Heart right ventricle (tissue), 16 donors: ENCODE results near the gene AMIGO1. TPM values are rescaled to one million over a fixed set of nuclear protein-coding genes. Genes with fewer than 3 reads are reported as not detected.

Experiments
- ATAC-seq, 8 donors: fragments of 200-7000 bp; cut with Tn5 transposase; one replicate each; pipeline ENCODE4 v1.9.1; 2020; ENCODE audit warnings: mild to moderate bottlenecking in 8 of 8, moderate library complexity in 8 of 8, moderate number of reproducible peaks in 1 of 8
- DNase-seq, 2 donors: peaks; one replicate each; pipeline ENCODE4 v3.0.0-alpha.2; 2020
- H3K27ac ChIP-seq, 10 donors: fragments of 200-600 bp; sonication (generic) in 2 of 10; one replicate each; pipeline versions ENCODE4 v1.5.0 to v1.8.0; 2020 to 2022; ENCODE audit warnings: mild to moderate bottlenecking in 3 of 10
- H3K27me3 ChIP-seq, 7 donors: fragments of 200-600 bp; one replicate each; pipeline ENCODE4 v1.8.0; 2021 to 2022; ENCODE audit warnings: mild to moderate bottlenecking in 2 of 7
- H3K36me3 ChIP-seq, 9 donors: fragments of 200-600 bp; sonication (generic) in 1 of 9; one replicate each; pipeline versions ENCODE4 v1.5.0 to v1.8.0; 2020 to 2022; ENCODE audit warnings: mild to moderate bottlenecking in 2 of 9
- H3K4me1 ChIP-seq, 9 donors: fragments of 200-600 bp; sonication (generic) in 1 of 9; one replicate each; pipeline versions ENCODE4 v1.5.0 to v1.8.0; 2020 to 2022; ENCODE audit warnings: mild to moderate bottlenecking in 4 of 9
- H3K4me3 ChIP-seq, 10 donors: fragments of 200-600 bp; sonication (generic) in 2 of 10; one replicate each; pipeline versions ENCODE4 v1.5.0 to v1.8.0; 2020 to 2022; ENCODE audit warnings: mild to moderate bottlenecking in 7 of 10, moderate library complexity in 2 of 10
- H3K9me3 ChIP-seq, 11 donors: fragments of 200-600 bp in 10 of 11; sonication (generic) in 2 of 11; one replicate each; pipeline versions ENCODE4 v1.5.0 to v1.8.0; 2013 to 2022; ENCODE audit warnings: mild to moderate bottlenecking in 2 of 11, control low read depth in 1 of 11, moderate library complexity in 1 of 11
- CTCF ChIP-seq, 9 donors: fragments of 200-600 bp; sonication (generic) in 2 of 9; IDR thresholded peaks; one replicate each; pipeline versions ENCODE4 v1.5.0 to v1.8.0; 2021 to 2022; ENCODE audit warnings: antibody characterized with exemption in 9 of 9, mild to moderate bottlenecking in 5 of 9, moderate library complexity in 1 of 9
- WGBS, 2 donors: extraction: QIAGEN DNeasy Blood & Tissue Kit; methylation state at CpG; one replicate each; pipeline ENCODE4 v1.1.7; 2013; ENCODE audit warnings: inconsistent platforms in 1 of 2; 5-methylcytosine and 5-hydroxymethylcytosine counted together
- intact Hi-C, 10 donors: fragments of 100-400 bp; cut with DNase I; formaldehyde crosslinking; loops; one replicate each; pipeline versions ENCODE4 v1.11.1 to v1.14.2; 2022
- polyA plus RNA-seq, 2 donors: library from polyadenylated mRNA; stranded (reverse); fragments of 200-250 nt; gene quantifications; one replicate each; pipeline ENCODE4 v1.2.3, GENCODE V29; 2013
- total RNA-seq, 10 donors: library from RNA; stranded (reverse); fragmentation: NEBNext Ultra II Directional in 3 of 10; extraction: Animal tissue kit (Norgen Biotek cat#: 25700) in 3 of 10; gene quantifications; one replicate each; pipeline versions ENCODE4 v1.2.1 to v1.2.4, GENCODE V29; 2021 to 2023
- donor health status: Arrhythmogenic right ventricular cardiomyopathy.
- donor health status: ischemic (EF 13 %, LVEDD 7.1; RV severe dilation, severe dysfunction).
- donor health status: healthy with polysubstance abuse.
- donor health status: DM: no; HTN: yes; CAD: no.
- donor health status: DM: no; HTN: no; CAD: no.
- donor health status: ischemic (EF 25% LVEDD 6.9; RV normal size, moderate dysfunction).
- donor health status: ischemic (EF 25% LVEDD 5.7; RV mildly dilated, moderate dysfunction).
- donor health status: healthy.
- donor health status: DM: yes; HTN: yes; CAD: no.
- donor health status: Ischemic cardiomyopathy.
- donor health status: ischemic (EF 35%, LVEDD 5.7; RV mildly dilated, moderate dysfunction).
- donor health status: nonischemic (EF 11% LVEDD 7.7; RV severe dilation, severe dysfunction).
- donor health status: DM: yes; HTN: yes; CAD: no.
- donor health status: PGD.
- donor health status: ischemic (EF 29% LVEDD 5.4; RV normal size, mild dysfunction).
- donor health status: nonischemic (EF 23%, LVEDD 6.1; RV moderate dilation, normal function).

The AMIGO1 gene
- total and polyA plus RNA-seq, 12 donors: 2.8 to 16.6 (median 14.5) TPM

GRCh38 chr1:109539676-109540075, 30.1 kb upstream of the AMIGO1 start, which contains the start of gene GPR61:
Gene GPR61 (plus strand): TSS chr1:109539872. CDS start chr1:109543023, 3,151 bp downstream.
- no peak for TF ChIP-seq CTCF (IDR thresholded peaks at IDR 0.05)
- 35 to 45% methylated on average over 7 of the region's 7 CpGs for WGBS, 2 donors
- no peaks in the 10 kb centered on the region for H3K9me3 ChIP-seq
- no peak for DNase-seq
- no peak for ATAC-seq
- H3K4me3 ChIP-seq: no peak within 1 kb of the TSS
- H3K27ac ChIP-seq: no peak within 1 kb of the TSS
- no peaks in the 10 kb centered on the region for H3K27me3 ChIP-seq
- H3K36me3 ChIP-seq: no peaks in the 10 kb centered on the region
- intact Hi-C loops: loop anchor here in 6 of 10 donors (5.0 to 10.0 kb wide), 5 partner anchors 88 to 445 kb away; partner anchors contain the start of genes AHCYL1 (in 3 of the 6) and EPS8L3 (in 1 of the 6)
- peaks cover 0 to 31% (median 9%) of the 10 kb centered on the region in 9 donors for H3K4me1 ChIP-seq

GRCh38 chr1:109538827-109539555, 29.5 kb upstream of the AMIGO1 start:
- DNase-seq: no peak
- peaks cover 0 to 32% (median 9%) of the 10 kb centered on the region in 9 donors for H3K4me1 ChIP-seq
- H3K4me3 ChIP-seq: no peak overlapping the region
- no peaks in the 10 kb centered on the region for H3K36me3 ChIP-seq
- no peaks in the 10 kb centered on the region for H3K9me3 ChIP-seq
- no peak for ATAC-seq
- WGBS, 2 donors: 88 to 89% methylated on average over 9 of the region's 9 CpGs
- TF ChIP-seq CTCF (IDR thresholded peaks at IDR 0.05): no peak
- intact Hi-C loops: loop anchor here in 1 of 10 donors (10.0 kb wide), 1 partner anchor 274 kb away; no protein-coding TSS in a partner anchor
- no peak overlapping the region for H3K27ac ChIP-seq
- no peaks in the 10 kb centered on the region for H3K27me3 ChIP-seq

- peaks cover 2 to 37% (median 12%) of the 10 kb centered on the region in 9 donors for H3K4me1 ChIP-seq
- H3K4me3 ChIP-seq: no peak overlapping the region
- H3K27ac ChIP-seq: peak overlapping the region in 4 of 10 donors; percentile 41 to 87 (median 70)
- no peak for TF ChIP-seq CTCF (IDR thresholded peaks at IDR 0.05)
- no peak for DNase-seq
- no peaks in the 10 kb centered on the region for H3K36me3 ChIP-seq
- no peaks in the 10 kb centered on the region for H3K9me3 ChIP-seq
- no peaks in the 10 kb centered on the region for H3K27me3 ChIP-seq
- intact Hi-C loops: loop anchor here in 1 of 10 donors (10.0 kb wide), 1 partner anchor 273 kb away; no protein-coding TSS in a partner anchor
- WGBS, 2 donors: 89% methylated on average over 9 of the region's 9 CpGs
- ATAC-seq: no peak
Observed at GRCh38 chr1:109537450-109538178, 28.1 kb upstream of the AMIGO1 start.

- TF ChIP-seq CTCF (IDR thresholded peaks at IDR 0.05): no peak
- Histone ChIP-seq H3K4me1 (peaks cover 6 to 53% (median 27%) of the 10 kb centered on the region in 9 donors), H3K36me3 (no peaks in the 10 kb centered on the region), H3K4me3 (peak overlapping the region in 1 of 10 donors; percentile 7), H3K27me3 (no peaks in the 10 kb centered on the region), H3K27ac (peak overlapping the region in 9 of 10 donors; percentile 26 to 88 (median 77)), H3K9me3 (no peaks in the 10 kb centered on the region)
- intact Hi-C loops: loop anchor here in 1 of 10 donors (10.0 kb wide), 1 partner anchor 271 kb away; no protein-coding TSS in a partner anchor
- WGBS, 2 donors: 27 to 44% methylated on average over 5 of the region's 5 CpGs
- ATAC-seq: peak; percentile 35 to 84 (median 74)
- DNase-seq: peak; percentile 54 to 66
Observed at GRCh38 chr1:109535971-109536491, 26.5 kb upstream of the AMIGO1 start.
